HepG2 (cell line): Measurements from ENCODE around the gene CLDN7. TPM values are rescaled to one million over a fixed set of nuclear protein-coding genes. Genes with fewer than 3 reads are reported as not detected.

Experiments
- FOSL1 ChIP-seq: sonication (generic); formaldehyde crosslinking; IDR thresholded peaks from 2 replicates; pipeline ENCODE4 v1.9.0; 2021; ENCODE audit warnings: missing genetic modification reagents, borderline replicate concordance
- HNRNPK ChIP-seq: fragments of 200-400 bp; formaldehyde crosslinking; IDR thresholded peaks from 2 replicates; pipeline ENCODE4 v1.6.1; 2018; ENCODE audit warnings: low read length, low read depth, moderate library complexity, mild to moderate bottlenecking; ENCODE audit not compliant: poor library complexity, severe bottlenecking
- KLF12 ChIP-seq: sonication (generic); formaldehyde crosslinking; IDR thresholded peaks from 2 replicates; pipeline ENCODE4 v1.4.0; 2020; ENCODE audit warnings: missing genetic modification reagents, borderline replicate concordance
- MTF2 ChIP-seq: sonication (generic); formaldehyde crosslinking; IDR thresholded peaks from 2 replicates; pipeline ENCODE4 v1.5.0; 2020; ENCODE audit warnings: missing genetic modification reagents, borderline replicate concordance
- NR2F6 ChIP-seq, 2 experiments: IDR thresholded peaks; 2 replicates each; pipeline ENCODE4 v1.6.1; 2016; ENCODE audit warnings: antibody characterized with exemption in 1 of 2, mild to moderate bottlenecking in 1 of 2
- PTBP1 ChIP-seq: fragments of 200-400 bp; formaldehyde crosslinking; IDR thresholded peaks from 2 replicates; pipeline ENCODE4 v1.6.1; 2018; ENCODE audit warnings: low read length, low read depth; ENCODE audit not compliant: poor library complexity, severe bottlenecking
- RXRB ChIP-seq: IDR thresholded peaks from 2 replicates; pipeline ENCODE4 v1.6.1; 2016; ENCODE audit warnings: borderline replicate concordance, missing genetic modification reagents, missing compliant biosample characterization
- SCMH1 ChIP-seq: sonication (generic); formaldehyde crosslinking; IDR thresholded peaks from 2 replicates; pipeline ENCODE4 v1.9.0; 2021; ENCODE audit warnings: missing genetic modification reagents, mild to moderate bottlenecking, borderline replicate concordance
- SP4 ChIP-seq: sonication (generic); formaldehyde crosslinking; IDR thresholded peaks from 2 replicates; pipeline ENCODE4 v1.8.1; 2023; ENCODE audit warnings: mild to moderate bottlenecking, missing genetic modification reagents
- ZNF251 ChIP-seq: sonication (generic); formaldehyde crosslinking; IDR thresholded peaks from 2 replicates; pipeline ENCODE4 v1.9.0; 2021; ENCODE audit warnings: mild to moderate bottlenecking, missing genetic modification reagents
- ZNF430 ChIP-seq: sonication (generic); formaldehyde crosslinking; IDR thresholded peaks from 2 replicates; pipeline ENCODE4 v1.9.0; 2021; ENCODE audit warnings: mild to moderate bottlenecking, missing genetic modification reagents
- ZNF496 ChIP-seq: sonication (generic); formaldehyde crosslinking; IDR thresholded peaks from 2 replicates; pipeline ENCODE4 v1.8.1; 2023; ENCODE audit warnings: mild to moderate bottlenecking, moderate library complexity, missing genetic modification reagents; ENCODE audit not compliant: insufficient replicate concordance
- ZNF792 ChIP-seq: IDR thresholded peaks from 2 replicates; pipeline ENCODE4 v1.6.1; 2016
- polyA plus RNA-seq, 8 experiments: library from polyadenylated mRNA; depleted of rRNA in 3 of 8; stranded (reverse) in 7 of 8; unstranded in 1 of 8; fragments of >200 nt; fragmentation: Illumina TruSeq in 4 of 8; extraction: Trizol in 4 of 8; gene quantifications; 2 replicates each; pipeline versions ENCODE4 v1.2.1 to v1.2.3, GENCODE V29; 2011 to 2016; ENCODE audit warnings: low read depth in 4 of 8, missing spikeins in 1 of 8, mixed read lengths in 1 of 8; ENCODE audit not compliant: insufficient read depth in 1 of 8
- total RNA-seq, 5 experiments: library from RNA; depleted of rRNA; stranded (reverse); fragments of >200 nt; fragmentation: Illumina TruSeq; extraction: Trizol; gene quantifications; 2 replicates each; pipeline ENCODE4 v1.2.3, GENCODE V29; 2016; ENCODE audit warnings: low read depth in 1 of 5
- TF ChIP-seq, protein P1 (sequence below): sonication (generic); formaldehyde crosslinking; IDR thresholded peaks from 2 replicates; pipeline ENCODE4 v1.4.0; 2020; ENCODE audit warnings: missing genetic modification reagents
- TF ChIP-seq, protein P2 (sequence below): sonication (generic); formaldehyde crosslinking; IDR thresholded peaks from 2 replicates; pipeline ENCODE4 v1.8.0; 2022; ENCODE audit warnings: mild to moderate bottlenecking, missing genetic modification reagents, borderline replicate concordance
- TF ChIP-seq, protein P3 (sequence below): sonication (generic); formaldehyde crosslinking; IDR thresholded peaks from 2 replicates; pipeline ENCODE4 v1.4.0; 2020; ENCODE audit warnings: missing genetic modification reagents, borderline replicate concordance
- TF ChIP-seq, protein P4 (sequence below): sonication (generic); formaldehyde crosslinking; IDR thresholded peaks from 2 replicates; pipeline ENCODE4 v1.5.1; 2020; ENCODE audit warnings: missing genetic modification reagents, mild to moderate bottlenecking, borderline replicate concordance
- TF ChIP-seq, protein P5 (sequence below): sonication (generic); formaldehyde crosslinking; conservative IDR thresholded peaks from 2 replicates; pipeline ENCODE4 v1.8.0; 2022; ENCODE audit warnings: mild to moderate bottlenecking, moderate library complexity, missing genetic modification reagents

Gene CLDN7
- total and polyA plus RNA-seq, 2 of the 13 experiments (the other 11 are each of a cell fraction or from before 2014, with no cell fraction given): not detected

DNA sequence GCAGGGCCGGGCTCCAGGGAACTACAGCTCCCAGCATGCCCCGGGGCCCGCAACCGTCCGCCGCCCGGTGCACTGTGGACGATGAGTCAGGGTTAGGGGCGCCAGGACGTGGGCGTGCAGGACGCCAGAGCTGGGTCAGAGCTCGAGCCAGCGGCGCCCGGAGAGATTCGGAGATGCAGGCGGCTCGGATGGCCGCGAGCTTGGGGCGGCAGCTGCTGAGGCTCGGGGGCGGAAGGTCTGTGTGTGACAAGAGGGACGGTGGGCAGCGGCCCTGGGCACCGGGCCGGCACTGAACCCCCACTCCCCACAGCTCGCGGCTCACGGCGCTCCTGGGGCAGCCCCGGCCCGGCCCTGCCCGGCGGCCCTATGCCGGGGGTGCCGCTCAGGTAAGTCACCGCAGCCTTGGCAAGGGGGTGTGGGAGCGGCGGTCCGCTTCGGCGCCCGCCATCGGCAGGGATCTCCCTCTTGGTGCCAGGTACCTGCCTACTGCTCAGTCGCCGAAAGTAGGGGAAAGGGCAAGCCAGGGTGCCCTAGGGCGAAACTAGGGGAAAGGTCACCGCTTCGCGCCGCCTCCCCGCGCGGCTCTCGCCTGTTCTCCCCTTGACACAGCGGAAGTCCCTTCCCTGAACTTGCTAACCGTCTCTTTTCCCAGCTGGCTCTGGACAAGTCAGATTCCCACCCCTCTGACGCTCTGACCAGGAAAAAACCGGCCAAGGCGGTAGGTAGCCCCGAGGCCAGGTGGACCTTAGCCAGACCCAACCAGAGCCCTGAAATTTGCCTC lies 42.3 kb downstream of the CLDN7 start, which contains the start of the genes ACADVL and DLG4 (continued):
- TF ChIP-seq, protein P1, sequence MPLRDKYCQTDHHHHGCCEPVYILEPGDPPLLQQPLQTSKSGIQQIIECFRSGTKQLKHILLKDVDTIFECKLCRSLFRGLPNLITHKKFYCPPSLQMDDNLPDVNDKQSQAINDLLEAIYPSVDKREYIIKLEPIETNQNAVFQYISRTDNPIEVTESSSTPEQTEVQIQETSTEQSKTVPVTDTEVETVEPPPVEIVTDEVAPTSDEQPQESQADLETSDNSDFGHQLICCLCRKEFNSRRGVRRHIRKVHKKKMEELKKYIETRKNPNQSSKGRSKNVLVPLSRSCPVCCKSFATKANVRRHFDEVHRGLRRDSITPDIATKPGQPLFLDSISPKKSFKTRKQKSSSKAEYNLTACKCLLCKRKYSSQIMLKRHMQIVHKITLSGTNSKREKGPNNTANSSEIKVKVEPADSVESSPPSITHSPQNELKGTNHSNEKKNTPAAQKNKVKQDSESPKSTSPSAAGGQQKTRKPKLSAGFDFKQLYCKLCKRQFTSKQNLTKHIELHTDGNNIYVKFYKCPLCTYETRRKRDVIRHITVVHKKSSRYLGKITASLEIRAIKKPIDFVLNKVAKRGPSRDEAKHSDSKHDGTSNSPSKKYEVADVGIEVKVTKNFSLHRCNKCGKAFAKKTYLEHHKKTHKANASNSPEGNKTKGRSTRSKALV (CRISPR knock-in tag): no peak
- no peak; the same call in 1 of the 2 replicates for TF ChIP-seq ZNF430 (CRISPR knock-in tag)
- no peak for TF ChIP-seq SCMH1 (CRISPR knock-in tag)
- TF ChIP-seq HNRNPK: peak; percentile 68
- TF ChIP-seq NR2F6 (IDR thresholded peaks at IDR 0.05): 0 out of 2 replicates have a peak, but pooled peaks have one; percentile 27
- peak; percentile 56; the same call in 1 of the 2 replicates for TF ChIP-seq NR2F6 (CRISPR knock-in tag; IDR thresholded peaks at IDR 0.05)
- TF ChIP-seq, protein P2, sequence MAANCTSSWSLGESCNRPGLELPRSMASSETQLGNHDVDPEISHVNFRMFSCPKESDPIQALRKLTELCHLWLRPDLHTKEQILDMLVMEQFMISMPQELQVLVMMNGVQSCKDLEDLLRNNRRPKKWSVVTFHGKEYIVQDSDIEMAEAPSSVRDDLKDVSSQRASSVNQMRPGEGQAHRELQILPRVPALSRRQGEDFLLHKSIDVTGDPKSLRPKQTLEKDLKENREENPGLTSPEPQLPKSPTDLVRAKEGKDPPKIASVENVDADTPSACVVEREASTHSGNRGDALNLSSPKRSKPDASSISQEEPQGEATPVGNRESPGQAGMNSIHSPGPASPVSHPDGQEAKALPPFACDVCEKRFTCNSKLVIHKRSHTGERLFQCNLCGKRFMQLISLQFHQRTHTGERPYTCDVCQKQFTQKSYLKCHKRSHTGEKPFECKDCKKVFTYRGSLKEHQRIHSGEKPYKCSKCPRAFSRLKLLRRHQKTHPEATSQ (CRISPR knock-in tag): no peak
- no peak; the same call in 1 of the 2 replicates for TF ChIP-seq KLF12 (CRISPR knock-in tag)
- peak; percentile 73 for TF ChIP-seq SP4
- TF ChIP-seq PTBP1: no peak
- TF ChIP-seq, protein P3, sequence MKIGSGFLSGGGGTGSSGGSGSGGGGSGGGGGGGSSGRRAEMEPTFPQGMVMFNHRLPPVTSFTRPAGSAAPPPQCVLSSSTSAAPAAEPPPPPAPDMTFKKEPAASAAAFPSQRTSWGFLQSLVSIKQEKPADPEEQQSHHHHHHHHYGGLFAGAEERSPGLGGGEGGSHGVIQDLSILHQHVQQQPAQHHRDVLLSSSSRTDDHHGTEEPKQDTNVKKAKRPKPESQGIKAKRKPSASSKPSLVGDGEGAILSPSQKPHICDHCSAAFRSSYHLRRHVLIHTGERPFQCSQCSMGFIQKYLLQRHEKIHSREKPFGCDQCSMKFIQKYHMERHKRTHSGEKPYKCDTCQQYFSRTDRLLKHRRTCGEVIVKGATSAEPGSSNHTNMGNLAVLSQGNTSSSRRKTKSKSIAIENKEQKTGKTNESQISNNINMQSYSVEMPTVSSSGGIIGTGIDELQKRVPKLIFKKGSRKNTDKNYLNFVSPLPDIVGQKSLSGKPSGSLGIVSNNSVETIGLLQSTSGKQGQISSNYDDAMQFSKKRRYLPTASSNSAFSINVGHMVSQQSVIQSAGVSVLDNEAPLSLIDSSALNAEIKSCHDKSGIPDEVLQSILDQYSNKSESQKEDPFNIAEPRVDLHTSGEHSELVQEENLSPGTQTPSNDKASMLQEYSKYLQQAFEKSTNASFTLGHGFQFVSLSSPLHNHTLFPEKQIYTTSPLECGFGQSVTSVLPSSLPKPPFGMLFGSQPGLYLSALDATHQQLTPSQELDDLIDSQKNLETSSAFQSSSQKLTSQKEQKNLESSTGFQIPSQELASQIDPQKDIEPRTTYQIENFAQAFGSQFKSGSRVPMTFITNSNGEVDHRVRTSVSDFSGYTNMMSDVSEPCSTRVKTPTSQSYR (CRISPR knock-in tag): no peak
- TF ChIP-seq, protein P4, sequence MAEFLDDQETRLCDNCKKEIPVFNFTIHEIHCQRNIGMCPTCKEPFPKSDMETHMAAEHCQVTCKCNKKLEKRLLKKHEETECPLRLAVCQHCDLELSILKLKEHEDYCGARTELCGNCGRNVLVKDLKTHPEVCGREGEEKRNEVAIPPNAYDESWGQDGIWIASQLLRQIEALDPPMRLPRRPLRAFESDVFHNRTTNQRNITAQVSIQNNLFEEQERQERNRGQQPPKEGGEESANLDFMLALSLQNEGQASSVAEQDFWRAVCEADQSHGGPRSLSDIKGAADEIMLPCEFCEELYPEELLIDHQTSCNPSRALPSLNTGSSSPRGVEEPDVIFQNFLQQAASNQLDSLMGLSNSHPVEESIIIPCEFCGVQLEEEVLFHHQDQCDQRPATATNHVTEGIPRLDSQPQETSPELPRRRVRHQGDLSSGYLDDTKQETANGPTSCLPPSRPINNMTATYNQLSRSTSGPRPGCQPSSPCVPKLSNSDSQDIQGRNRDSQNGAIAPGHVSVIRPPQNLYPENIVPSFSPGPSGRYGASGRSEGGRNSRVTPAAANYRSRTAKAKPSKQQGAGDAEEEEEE (CRISPR knock-in tag): no peak
- TF ChIP-seq ZNF792: peak; percentile 31; the same call in 1 of the 2 replicates
- peak; percentile 80 for TF ChIP-seq FOSL1 (CRISPR knock-in tag)
- TF ChIP-seq RXRB: peak; percentile 99
- no peak for TF ChIP-seq ZNF251 (CRISPR knock-in tag)
- no peak for TF ChIP-seq ZNF496 (CRISPR knock-in tag)
- TF ChIP-seq, protein P5, sequence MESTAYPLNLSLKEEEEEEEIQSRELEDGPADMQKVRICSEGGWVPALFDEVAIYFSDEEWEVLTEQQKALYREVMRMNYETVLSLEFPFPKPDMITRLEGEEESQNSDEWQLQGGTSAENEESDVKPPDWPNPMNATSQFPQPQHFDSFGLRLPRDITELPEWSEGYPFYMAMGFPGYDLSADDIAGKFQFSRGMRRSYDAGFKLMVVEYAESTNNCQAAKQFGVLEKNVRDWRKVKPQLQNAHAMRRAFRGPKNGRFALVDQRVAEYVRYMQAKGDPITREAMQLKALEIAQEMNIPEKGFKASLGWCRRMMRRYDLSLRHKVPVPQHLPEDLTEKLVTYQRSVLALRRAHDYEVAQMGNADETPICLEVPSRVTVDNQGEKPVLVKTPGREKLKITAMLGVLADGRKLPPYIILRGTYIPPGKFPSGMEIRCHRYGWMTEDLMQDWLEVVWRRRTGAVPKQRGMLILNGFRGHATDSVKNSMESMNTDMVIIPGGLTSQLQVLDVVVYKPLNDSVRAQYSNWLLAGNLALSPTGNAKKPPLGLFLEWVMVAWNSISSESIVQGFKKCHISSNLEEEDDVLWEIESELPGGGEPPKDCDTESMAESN (CRISPR knock-in tag): peak; percentile 84
- TF ChIP-seq MTF2: no peak
